ENCODE results near the gene EFNA5. TPM values are rescaled to one million over a fixed set of nuclear protein-coding genes. Genes with fewer than 3 reads are reported as not detected.

Gene EFNA5
- total RNA-seq, 1 donor from 2014 or later, result 0.23 TPM

DNA sequence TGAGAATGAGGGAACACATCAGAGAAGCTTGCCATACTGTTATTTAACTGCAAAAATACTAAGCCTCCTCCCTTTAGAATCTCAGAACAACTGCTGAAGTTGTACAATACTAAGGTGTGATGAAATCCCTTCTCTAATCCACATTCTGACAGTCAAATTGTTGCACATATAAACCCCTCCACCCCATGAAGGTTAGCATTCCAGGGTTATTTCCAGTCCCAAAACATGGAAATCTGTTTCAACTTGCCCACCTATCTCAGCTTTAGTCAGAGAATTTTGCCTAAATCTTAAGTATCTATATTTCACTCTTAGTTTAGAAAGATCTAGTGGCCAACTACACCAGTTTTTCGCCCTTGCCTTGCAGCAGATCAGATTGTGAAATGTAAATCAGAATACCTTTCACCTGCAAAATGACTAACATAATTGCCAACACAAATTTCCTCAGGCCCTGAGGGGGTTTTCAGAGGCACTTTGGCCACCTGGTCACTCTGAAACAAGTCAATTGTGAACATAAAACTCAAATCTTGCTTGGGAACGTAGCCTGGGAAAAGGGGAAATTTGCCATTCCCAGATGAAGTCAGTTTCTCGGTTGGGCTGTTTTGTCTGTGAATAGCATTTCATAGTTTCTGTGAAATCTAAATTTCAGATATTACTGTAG is 93.9 kb downstream of the EFNA5 start:
- intact Hi-C loops (cut with micrococcal nuclease), result loop anchor here (10.0 kb wide), 1 partner anchor 332 kb away; no protein-coding TSS in a partner anchor

GRCh38 chr5:107576155-107576554 is 94.6 kb downstream of the EFNA5 start:
- intact Hi-C loops (cut with micrococcal nuclease), result loop anchor here (10.0 kb wide), 1 partner anchor 331 kb away; no protein-coding TSS in a partner anchor

GRCh38 chr5:107574287-107574686 is 96.5 kb downstream of the EFNA5 start:
- intact Hi-C loops (cut with micrococcal nuclease), result loop anchor here (5.0 to 10.0 kb wide), 3 partner anchors 72 to 329 kb away; no protein-coding TSS in a partner anchor

DNA sequence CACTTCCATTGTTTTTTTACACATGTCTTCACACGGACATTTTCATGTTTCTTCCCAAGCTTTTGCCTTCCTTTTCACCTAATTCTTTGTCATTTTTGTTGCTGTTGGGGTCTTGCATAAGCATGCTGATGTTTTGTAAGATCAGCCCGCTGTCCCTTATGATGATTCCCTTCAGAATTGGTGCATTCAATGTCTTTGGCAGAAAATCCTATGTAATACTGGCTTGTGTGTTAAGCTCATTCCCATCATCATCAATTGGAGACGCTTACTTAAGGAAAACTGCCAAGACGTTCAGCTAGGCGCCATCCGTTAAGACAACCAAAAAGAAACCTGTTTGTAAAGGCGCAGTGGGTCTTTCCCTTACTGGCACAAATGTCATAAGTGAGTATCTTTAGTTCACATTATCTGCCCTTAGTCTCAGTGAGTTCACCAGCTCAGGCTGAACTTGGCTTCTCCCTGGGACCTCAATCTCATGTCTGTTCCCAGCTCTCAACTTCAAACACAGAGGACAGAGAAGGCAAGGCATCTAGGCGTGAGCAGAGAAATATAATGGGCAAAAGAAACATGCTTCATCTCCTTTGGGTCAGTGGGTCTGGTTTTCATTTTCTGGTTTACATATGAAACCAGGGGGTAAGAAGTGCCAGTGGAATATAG is 97.9 kb downstream of the EFNA5 start:
- intact Hi-C loops (cut with micrococcal nuclease), result loop anchor here (5.0 to 10.0 kb wide), 3 partner anchors 71 to 328 kb away; no protein-coding TSS in a partner anchor

GRCh38 chr5:107571621-107572536 is 98.9 kb downstream of the EFNA5 start:
- intact Hi-C loops (cut with micrococcal nuclease), result loop anchor here (2.0 to 10.0 kb wide), 4 partner anchors 70 to 327 kb away; no protein-coding TSS in a partner anchor

DNA sequence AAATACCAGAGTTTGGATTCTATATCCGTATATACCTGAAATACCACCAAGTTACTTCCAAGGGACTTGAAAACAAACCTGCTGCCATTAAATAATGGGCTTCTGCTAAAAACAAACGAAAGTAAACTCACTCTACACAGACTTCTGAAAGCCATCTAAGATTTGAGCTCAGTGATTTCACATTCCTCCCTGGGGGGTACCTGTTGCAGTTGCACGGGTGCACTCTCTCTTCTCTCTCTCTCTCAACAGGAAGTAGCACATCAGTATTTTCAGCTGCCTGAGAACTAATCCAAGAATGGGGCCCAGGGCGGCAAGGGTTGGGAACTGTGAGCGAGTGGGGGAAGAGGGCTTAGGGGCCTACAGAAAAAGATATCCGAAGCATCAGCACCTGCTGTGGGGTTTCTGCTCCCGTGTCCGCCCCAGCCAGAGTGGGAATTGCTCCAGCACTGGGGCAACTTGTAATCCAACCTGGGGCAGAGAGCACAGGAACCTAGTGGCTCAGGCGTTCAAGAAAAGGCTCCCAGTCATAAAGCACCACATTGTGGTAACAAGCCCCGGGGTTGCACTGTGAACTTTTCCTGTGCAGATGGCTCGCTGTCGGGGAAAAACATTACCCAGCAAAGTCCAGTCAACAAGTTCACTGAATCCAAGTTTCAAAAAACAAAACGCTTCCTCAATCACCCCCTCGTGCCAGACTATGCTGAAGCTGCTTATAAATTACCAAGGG is 99.8 kb downstream of the EFNA5 start:
- intact Hi-C loops (cut with micrococcal nuclease), result loop anchor here (2.0 to 10.0 kb wide), 4 partner anchors 69 to 326 kb away; no protein-coding TSS in a partner anchor

DNA sequence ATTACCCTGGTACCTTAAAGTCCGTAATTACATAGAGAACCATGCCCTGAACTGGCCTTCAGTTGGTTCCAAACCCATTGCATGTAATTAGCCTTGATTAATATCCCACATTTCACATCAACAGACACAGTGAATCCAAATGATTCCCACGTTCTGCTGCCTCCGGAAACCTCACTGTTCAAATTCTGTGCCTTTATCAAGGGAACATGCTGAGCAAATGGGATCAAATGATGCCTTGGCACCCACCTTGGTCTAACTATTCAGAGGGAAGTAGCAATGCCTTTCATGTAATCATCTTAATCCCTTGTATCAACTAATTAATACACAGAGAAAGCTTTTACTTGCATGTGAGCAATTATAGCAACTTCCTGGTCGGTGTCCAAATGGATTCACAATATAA is 100.6 kb downstream of the EFNA5 start:
- intact Hi-C loops (cut with micrococcal nuclease), result loop anchor here (2.0 to 10.0 kb wide), 4 partner anchors 68 to 325 kb away; no protein-coding TSS in a partner anchor

DNA sequence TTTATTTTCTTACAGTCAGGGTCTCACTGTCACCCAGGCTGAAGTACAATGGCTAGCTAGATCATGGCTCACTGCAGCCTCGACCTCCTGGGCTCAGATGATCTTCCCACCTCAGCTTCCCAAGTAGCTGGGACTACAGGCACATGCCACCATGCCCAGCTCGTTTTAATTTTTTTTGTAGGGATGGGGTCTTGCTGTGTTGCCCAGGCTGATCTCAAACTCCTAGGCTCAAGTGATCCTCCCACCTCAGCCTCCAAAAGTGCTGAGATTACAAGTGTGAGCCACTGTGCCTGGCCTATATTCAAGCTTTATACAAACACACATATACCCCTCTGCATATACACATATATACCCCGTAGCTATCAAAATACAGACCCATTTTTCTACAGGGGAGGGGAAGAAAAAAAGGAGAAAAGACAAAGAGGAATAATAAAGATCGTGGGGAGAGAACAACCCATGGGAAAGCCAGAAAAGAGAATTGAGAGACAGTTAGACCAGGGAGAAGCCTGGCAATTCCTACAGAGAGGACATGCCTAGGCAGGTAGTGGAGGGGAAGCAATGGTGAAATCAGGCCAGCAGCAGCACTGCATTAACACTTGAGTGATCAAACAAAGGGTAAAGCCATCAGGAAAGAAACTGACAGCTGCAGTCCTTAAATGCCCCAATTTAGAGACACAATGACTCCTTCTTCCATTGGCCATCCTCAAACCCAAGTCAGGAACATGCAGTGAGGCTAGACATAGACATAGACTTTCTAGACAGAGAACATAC is 102.7 kb downstream of the EFNA5 start:
- intact Hi-C loops (cut with micrococcal nuclease), result no loop called here

GRCh38 chr5:107566986-107567385 is 103.8 kb downstream of the EFNA5 start:
- intact Hi-C loops (cut with micrococcal nuclease), result no loop called here

DNA sequence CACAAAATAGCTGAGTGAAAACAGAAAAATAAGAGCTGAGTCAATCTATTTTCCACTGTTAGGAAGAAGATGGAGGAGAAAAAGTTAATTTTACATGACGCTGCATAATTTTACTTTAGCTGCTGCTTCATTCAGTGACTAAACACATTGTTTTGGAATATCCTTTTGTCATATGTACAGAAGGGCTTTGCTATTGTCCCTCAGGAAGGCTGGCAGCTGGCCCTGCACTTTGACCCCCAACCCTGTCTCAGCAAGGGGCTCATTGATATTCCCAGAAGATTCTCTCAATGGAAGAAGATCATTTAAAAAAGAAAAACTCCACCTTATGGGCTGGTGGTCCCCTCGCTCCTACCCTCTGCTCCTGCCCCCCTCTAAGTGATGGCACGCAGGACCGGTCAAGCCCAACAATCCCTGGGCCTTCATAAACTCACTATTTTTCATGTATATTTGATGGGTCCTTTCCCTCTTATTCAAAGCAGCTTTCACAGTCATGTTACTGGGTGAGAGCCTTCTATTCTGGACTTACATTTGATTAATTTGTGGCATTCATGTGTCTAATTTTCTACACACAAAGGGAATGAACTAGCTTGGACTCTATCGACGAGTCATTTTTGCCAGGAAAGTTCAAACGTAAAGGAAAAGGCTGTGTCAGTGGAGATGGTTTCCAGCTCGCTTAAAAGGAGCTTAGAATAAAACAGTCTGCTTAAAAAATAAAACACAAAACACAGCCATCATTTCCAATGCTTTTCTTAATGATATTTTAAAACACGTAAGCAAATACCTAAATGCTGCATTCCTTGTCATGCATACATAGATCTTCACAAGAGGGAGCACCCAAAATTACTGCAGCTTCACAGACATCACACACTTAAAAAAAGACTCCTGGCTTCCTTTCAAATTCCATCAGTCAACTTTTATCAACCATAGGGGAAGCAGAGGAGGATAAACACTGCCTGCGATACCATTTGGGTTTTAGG is 104.7 kb downstream of the EFNA5 start:
- intact Hi-C loops (cut with micrococcal nuclease), result no loop called here

DNA sequence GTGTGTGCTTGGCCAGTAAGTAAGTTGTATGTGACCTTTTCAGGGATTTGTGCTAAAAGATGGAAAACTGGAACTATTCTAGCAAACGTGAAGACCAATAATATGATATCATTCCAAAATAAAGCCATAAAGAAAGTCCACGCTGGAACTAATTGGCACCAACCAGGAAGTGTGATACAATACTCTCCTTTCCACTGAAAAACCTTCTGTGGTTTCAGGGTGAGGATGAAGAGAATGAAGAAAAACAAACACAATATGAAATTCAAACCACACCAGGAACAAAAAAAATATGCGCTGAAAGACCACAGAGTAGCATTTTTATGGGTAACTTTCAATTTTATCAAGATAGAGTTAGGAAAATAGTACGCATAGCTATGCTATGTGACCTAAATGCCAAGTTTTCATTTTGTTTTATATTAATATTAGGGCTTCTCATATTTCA is 105.8 kb downstream of the EFNA5 start:
- intact Hi-C loops (cut with micrococcal nuclease), result no loop called here

GRCh38 chr5:107563959-107564544 is 106.7 kb downstream of the EFNA5 start:
- intact Hi-C loops (cut with micrococcal nuclease), result no loop called here

GRCh38 chr5:107560377-107560776 is 110.4 kb downstream of the EFNA5 start:
- intact Hi-C loops (cut with micrococcal nuclease), result no loop called here

DNA sequence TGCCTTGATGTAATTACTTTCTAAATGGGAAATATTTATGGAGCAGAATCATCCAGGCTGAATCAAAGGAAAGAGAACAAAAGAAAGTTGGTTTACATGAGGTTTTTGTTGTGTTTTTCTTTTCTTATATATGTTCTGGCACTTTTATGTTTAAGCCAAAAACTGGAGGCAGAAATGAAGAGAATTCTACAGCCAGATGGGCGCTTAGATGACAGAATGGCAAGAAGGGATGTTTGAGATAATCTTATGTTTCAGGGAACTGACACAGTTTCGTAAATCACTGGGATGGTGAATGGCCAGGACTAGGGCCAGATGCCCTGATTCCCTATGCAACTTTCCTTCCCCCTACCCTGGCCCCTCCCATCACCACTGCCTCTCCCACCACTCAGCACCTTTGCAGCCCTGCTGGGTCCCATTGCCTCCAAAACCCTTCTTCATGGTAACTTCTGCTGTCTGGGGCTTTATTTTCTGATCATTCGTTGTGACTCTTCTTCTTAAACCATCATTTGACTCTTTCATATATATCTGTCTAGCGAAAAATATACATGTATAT is 111.8 kb downstream of the EFNA5 start:
- intact Hi-C loops (cut with micrococcal nuclease), result no loop called here

DNA sequence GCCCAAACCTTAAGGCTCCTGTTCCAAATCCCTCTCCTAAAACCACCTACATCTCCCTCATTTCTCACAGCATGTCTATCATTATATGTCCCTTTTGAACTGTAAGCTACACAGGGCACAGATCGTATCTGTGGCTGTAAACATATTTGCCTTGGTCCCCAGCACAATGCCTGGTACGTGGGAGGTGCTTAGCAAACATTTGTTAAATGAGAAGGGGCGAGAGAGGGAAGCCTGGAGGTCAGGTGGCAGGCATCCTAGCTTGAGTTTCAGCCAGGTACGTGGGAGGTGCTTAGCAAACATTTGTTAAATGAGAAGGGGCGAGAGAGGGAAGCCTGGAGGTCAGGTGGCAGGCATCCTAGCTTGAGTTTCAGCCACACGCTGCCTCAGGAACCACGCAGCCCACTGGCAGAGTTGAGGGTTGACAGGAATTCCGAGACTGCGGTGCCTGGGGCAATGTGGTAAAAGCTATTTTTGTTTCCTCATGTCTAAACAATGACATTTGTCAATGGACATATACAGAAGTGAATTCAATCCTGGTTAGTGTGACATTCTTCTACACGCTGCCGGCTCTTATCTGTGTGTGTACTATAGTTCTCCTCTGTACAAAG is 113.6 kb downstream of the EFNA5 start:
- intact Hi-C loops (cut with micrococcal nuclease), result no loop called here

DNA sequence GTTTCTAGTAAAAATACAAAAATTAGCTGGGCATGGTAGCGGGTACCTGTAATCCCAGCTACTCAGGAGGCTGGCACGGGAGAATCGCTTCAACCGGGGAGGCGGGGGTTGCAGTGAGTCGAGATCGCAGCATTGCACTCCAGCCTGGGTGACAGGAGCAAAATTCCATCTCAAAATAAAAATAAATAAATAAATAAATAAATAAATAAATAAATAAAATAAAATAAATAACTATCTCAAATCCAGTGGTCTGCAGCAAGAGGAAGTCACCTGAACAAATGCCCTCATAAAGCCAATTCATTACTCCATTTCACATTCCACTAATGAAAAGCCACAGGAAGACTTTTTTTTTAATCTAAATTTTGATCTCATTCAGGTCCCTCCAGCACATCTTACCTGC is 114.2 kb downstream of the EFNA5 start:
- intact Hi-C loops (cut with micrococcal nuclease), result no loop called here

GRCh38 chr5:107555425-107556090 is 115.2 kb downstream of the EFNA5 start:
- intact Hi-C loops (cut with micrococcal nuclease), result no loop called here

All from T-helper 2 cell treated with Interferon-gamma antibody and Interleukin-4, amounts not matched to agents 100 ng/mL and 5 ng/mL, for 36 hours (primary cell).